Vagina (tissue), 2 donors: ENCODE data around the gene RRAS. TPM values are rescaled to one million over a fixed set of nuclear protein-coding genes. Genes with fewer than 3 reads are reported as not detected.
"Not testable (repeated sequence)": the region's sequence is repeated elsewhere in the genome, so short reads cannot be mapped to it uniquely, and the experiment has no call there.

Experiments
- DNase-seq, 2 donors: peaks; one replicate each; pipeline ENCODE4 v3.0.0-alpha.2; 2017; ENCODE audit errors: extremely low spot score in 2 of 2
- H3K27ac ChIP-seq: fragments of 200-600 bp; sonication (generic); one replicate; pipeline ENCODE4 v1.5.1; 2019
- H3K27me3 ChIP-seq: fragments of 200-600 bp; sonication (generic); one replicate; pipeline ENCODE4 v1.5.1; 2019
- H3K36me3 ChIP-seq, 2 donors: fragments of 200-600 bp; sonication (generic); one replicate each; pipeline ENCODE4 v1.5.1; 2017 to 2019
- H3K4me1 ChIP-seq: fragments of 200-600 bp; sonication (generic); one replicate; pipeline ENCODE4 v1.5.1; 2019
- H3K4me3 ChIP-seq, 2 donors: fragments of 200-600 bp; sonication (generic); 1 replicate in 1 of 2; 2 replicates in 1 of 2; pipeline ENCODE4 v1.5.1; 2016 to 2019
- H3K9me3 ChIP-seq: fragments of 200-600 bp; sonication (generic); one replicate; pipeline ENCODE4 v1.5.1; 2019
- POLR2A ChIP-seq, 2 donors: fragments of 450-650 bp; IDR thresholded peaks; one replicate each; pipeline ENCODE4 v1.6.1; 2017; ENCODE audit warnings: antibody characterized with exemption in 2 of 2, mild to moderate bottlenecking in 2 of 2, moderate library complexity in 2 of 2
- POLR2AphosphoS5 ChIP-seq, 2 donors: sonication (generic); formaldehyde crosslinking; IDR thresholded peaks; one replicate each; pipeline ENCODE4 v1.9.0; 2017; ENCODE audit warnings: antibody characterized with exemption in 2 of 2, mild to moderate bottlenecking in 2 of 2, low read depth in 1 of 2; ENCODE audit not compliant: insufficient read depth in 1 of 2
- intact Hi-C: fragments of 100-400 bp; cut with DNase I; formaldehyde crosslinking; loops from one replicate; pipeline ENCODE4 v1.15.1; 2023
- total RNA-seq: library from RNA; depleted of rRNA; stranded (reverse); fragments of >200 nt; gene quantifications from one replicate; pipeline ENCODE4 v1.2.3, GENCODE V29; 2016
- TF ChIP-seq, protein P1 (sequence below), 3 experiments: fragments of 450-650 bp in 2 of 3; fragments of 200-600 bp in 1 of 3; sonication (generic) in 1 of 3; IDR thresholded peaks; one replicate each; pipeline ENCODE4 v1.5.1; 2017 to 2019; ENCODE audit warnings: antibody characterized with exemption in 3 of 3, mild to moderate bottlenecking in 2 of 3, moderate library complexity in 2 of 3

The RRAS gene
- total RNA-seq, 1 donor from 2014 or later: 112 TPM

DNA sequence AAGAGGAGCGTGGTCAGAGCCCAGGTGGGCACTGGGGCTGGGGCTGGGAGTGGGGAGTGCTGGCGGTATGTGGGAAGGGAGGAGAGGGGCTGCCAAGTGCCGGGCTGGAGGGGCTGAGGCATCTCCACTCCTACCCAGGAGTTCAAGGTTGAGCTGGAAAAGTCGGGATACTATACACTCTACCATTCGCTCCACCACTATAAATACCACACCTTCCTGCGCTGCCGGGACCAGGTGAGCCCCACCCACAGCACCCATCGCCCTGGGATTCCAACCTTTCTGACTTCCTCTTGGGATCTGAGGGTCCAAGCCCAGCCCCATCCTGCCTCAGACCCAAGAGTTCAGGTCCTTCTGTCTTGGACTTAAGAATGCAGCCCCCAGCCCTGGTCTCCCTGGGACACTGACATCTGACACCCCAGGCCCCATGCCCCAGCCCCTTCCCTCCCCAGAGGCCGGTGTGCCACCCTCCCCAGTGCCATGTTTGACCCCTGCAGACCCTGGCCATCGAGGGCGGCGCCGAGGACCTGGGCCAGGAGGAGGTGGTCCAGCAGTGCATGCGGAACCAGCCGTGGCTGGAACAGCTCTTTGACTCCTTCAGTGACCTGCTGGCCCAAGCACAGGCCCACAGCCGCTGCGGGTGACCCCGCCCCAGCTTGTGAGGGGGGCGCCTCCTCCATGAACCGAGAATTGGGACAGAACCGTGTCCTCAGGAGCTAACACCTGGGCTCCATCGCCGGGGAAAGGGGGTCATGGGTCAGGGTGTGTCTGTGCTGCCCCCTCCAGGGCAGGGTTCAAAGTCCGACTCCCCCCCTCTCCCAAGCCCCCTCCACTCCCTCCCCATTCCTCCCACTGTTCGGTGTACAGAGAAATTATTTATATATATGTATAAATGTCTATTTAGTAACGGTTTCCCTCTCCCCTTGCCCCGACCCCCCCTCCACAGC lies 14.7 kb downstream of the RRAS start:
- Histone ChIP-seq H3K4me1 (no peaks in the 10 kb centered on the region), H3K4me3 (no peak overlapping the region), H3K9me3 (no peaks in the 10 kb centered on the region), H3K27ac (no peak overlapping the region), H3K27me3 (no peaks in the 10 kb centered on the region), H3K36me3 (peaks cover 0 to 33% of the 10 kb centered on the region in 2 donors)
- TF ChIP-seq POLR2A (IDR thresholded peaks at IDR 0.05) (no peak), POLR2AphosphoS5 (IDR thresholded peaks at IDR 0.05; ENCODE audit: insufficient read depth in 1 of 2, low read depth in 1 of 2) (no peak)
- TF ChIP-seq, protein P1, sequence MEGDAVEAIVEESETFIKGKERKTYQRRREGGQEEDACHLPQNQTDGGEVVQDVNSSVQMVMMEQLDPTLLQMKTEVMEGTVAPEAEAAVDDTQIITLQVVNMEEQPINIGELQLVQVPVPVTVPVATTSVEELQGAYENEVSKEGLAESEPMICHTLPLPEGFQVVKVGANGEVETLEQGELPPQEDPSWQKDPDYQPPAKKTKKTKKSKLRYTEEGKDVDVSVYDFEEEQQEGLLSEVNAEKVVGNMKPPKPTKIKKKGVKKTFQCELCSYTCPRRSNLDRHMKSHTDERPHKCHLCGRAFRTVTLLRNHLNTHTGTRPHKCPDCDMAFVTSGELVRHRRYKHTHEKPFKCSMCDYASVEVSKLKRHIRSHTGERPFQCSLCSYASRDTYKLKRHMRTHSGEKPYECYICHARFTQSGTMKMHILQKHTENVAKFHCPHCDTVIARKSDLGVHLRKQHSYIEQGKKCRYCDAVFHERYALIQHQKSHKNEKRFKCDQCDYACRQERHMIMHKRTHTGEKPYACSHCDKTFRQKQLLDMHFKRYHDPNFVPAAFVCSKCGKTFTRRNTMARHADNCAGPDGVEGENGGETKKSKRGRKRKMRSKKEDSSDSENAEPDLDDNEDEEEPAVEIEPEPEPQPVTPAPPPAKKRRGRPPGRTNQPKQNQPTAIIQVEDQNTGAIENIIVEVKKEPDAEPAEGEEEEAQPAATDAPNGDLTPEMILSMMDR (IDR thresholded peaks at IDR 0.05): no peak
- no peak for DNase-seq
- intact Hi-C loops: no loop called here

GRCh38 chr19:49617860-49618259 lies 22.1 kb downstream of the RRAS start:
- H3K27ac ChIP-seq, H3K27me3 ChIP-seq, DNase-seq, H3K9me3 ChIP-seq, intact Hi-C loops, H3K4me3 ChIP-seq: not testable (repeated sequence)
- peaks cover 0 to 68% of the 10 kb centered on the region in 2 donors for H3K36me3 ChIP-seq
- peaks cover 16% of the 10 kb centered on the region for H3K4me1 ChIP-seq

DNA sequence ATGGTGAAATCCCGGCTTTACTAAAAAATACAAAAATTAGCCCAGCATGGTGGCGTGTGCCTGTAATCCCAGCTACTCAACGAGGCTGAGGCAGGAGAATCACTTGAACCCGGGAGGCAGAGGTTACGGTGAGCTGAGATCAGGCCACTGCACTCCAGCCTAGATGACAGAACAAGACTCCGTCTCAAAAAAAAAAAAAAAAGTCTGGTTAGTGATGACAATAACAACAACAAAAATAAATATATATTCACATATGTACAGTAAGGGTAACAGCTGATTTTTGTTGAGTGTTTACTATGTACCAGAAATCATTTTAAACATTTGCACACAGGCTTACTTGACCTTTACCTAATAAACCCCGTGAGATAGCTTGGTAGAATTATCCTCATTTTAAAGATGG lies 23.0 kb downstream of the RRAS start:
- TF ChIP-seq POLR2A (IDR thresholded peaks at IDR 0.05): no peak
- no peak for TF ChIP-seq POLR2AphosphoS5 (IDR thresholded peaks at IDR 0.05; ENCODE audit: insufficient read depth in 1 of 2, low read depth in 1 of 2)
- TF ChIP-seq, protein P1 (IDR thresholded peaks at IDR 0.05): no peak
- H3K27me3 ChIP-seq: no peaks in the 10 kb centered on the region
- intact Hi-C loops: no loop called here
- peaks cover 16% of the 10 kb centered on the region for H3K4me1 ChIP-seq
- peaks cover 0 to 66% of the 10 kb centered on the region in 2 donors for H3K36me3 ChIP-seq
- DNase-seq: no peak
- H3K9me3 ChIP-seq: no peaks in the 10 kb centered on the region
- H3K4me3 ChIP-seq: no peak overlapping the region
- H3K27ac ChIP-seq: no peak overlapping the region

DNA sequence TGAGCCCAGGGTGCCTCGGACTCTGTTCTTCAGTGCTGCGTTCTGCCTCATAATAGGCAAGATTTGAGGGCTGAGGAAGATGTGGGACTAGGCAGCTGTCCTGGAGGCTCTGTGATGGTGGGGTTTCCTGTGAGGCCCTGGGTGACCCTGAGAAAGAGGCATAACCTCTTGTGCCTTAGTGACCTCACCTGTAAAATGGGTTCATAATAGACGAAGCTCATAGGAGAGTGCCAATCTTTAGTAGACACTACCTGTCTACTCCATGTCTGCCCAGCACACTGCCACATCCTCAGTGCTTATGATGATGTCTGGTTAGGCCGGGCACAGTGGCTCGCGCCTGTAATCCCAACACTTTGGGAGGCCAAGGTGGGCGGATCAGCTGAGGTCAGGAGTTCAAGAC lies 23.4 kb downstream of the RRAS start:
- TF ChIP-seq POLR2AphosphoS5 (IDR thresholded peaks at IDR 0.05; ENCODE audit: insufficient read depth in 1 of 2, low read depth in 1 of 2) (no peak), POLR2A (IDR thresholded peaks at IDR 0.05) (no peak)
- TF ChIP-seq, protein P1 (IDR thresholded peaks at IDR 0.05): no peak
- Histone ChIP-seq H3K27ac (no peak overlapping the region), H3K27me3 (no peaks in the 10 kb centered on the region), H3K4me3 (no peak overlapping the region), H3K36me3 (peaks cover 0 to 62% of the 10 kb centered on the region in 2 donors), H3K4me1 (peaks cover 16% of the 10 kb centered on the region), H3K9me3 (no peaks in the 10 kb centered on the region)
- intact Hi-C loops: no loop called here
- DNase-seq: no peak

- Histone ChIP-seq H3K4me3 (no peak overlapping the region), H3K27ac (no peak overlapping the region), H3K9me3 (no peaks in the 10 kb centered on the region), H3K4me1 (peaks cover 16% of the 10 kb centered on the region), H3K27me3 (no peaks in the 10 kb centered on the region), H3K36me3 (peaks cover 0 to 58% of the 10 kb centered on the region in 2 donors)
- intact Hi-C loops: no loop called here
- DNase-seq: no peak
- TF ChIP-seq, protein P1 (IDR thresholded peaks at IDR 0.05): no peak
- TF ChIP-seq POLR2AphosphoS5 (IDR thresholded peaks at IDR 0.05; ENCODE audit: insufficient read depth in 1 of 2, low read depth in 1 of 2) (no peak), POLR2A (IDR thresholded peaks at IDR 0.05) (no peak)
Observed at GRCh38 chr19:49615861-49616260, 24.1 kb downstream of the RRAS start.
